HG02588 (cell line): ENCODE results near the gene ADORA2A.

Source experiments
- ATAC-seq: cut with Tn5 transposase; IDR thresholded peaks from one replicate; pipeline ENCODE4 v1.9.1; 2021; ENCODE audit warnings: mild to moderate bottlenecking, moderate library complexity; ENCODE audit not compliant: unreplicated experiment

ADORA2A gene

DNA sequence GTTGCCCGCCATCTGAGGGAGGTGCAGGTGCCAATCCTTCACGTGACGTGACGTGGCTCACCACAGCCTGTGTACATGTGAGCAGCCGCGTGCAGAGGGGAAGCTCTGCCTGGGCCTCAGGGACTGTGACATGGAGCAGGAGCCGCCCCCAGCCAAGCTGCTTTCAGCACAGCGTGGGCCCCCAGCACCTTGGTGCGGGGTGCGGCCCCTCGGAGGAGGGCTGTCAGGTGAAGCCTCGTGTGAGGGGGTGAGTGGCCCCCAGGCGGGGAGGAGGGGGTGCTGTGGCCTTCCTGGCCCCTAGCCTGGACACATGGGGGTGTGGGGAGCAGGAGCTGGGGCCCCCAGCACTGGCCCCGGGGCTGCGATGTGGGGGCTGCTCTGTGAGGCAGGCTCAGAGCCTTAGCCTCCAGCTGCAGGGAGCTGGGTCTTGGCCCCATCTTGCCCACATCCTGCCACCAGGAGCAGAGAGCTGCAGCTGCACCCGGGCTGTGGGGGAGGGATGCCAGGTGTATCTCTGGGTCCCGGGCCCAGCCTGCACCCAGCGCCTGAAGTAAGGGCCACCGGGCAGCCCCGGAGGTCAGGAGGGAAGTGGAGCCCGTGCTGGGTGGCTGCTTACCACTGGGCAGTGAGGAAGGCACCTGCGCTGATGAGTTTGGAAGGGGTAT, at the start of gene ADORA2A:
Gene ADORA2A (plus strand): TSS at position 100 of the 665 bp plus-strand sequence. CDS start 5,806 bp downstream, outside the sequence.
- peak; percentile 42 for ATAC-seq

- ATAC-seq, result no peak
Measured at GRCh38 chr22:24379536-24379935, 47.9 kb upstream of the ADORA2A start.

DNA sequence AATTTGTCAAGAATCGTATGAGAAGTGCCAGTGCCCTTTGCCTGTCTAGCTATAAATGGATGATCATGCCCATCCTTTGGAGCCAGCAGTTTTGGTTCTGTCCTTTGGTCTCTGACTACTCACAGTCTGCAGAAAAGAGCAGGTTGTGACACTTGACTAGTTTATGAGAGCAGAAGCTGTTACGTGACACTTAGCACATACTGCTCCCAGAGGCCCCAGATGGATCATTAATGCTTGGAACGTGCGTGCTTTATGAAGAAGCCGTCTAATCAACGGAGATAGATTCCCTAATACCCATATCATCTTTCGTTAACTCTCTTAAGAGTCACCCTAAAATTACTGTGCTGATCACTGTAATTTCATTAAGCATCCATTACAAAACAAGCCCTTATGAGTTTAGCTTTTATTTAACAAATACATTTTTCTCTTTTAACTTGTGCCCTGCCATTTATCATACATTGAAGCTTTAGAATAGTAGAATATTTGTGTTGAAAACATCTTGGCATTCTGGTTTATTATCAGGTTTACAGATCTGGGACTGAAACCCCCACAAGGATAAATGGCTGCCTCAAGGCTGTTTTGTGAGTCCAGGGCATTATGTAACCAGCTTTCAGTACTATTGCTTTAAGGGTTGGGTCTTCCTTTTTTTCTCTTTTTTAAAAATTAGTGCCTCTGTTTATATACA, 47.0 kb upstream of the ADORA2A start:
- ATAC-seq, result no peak

- ATAC-seq, result no peak
Measured at GRCh38 chr22:24380905-24381230, 46.5 kb upstream of the ADORA2A start.

DNA sequence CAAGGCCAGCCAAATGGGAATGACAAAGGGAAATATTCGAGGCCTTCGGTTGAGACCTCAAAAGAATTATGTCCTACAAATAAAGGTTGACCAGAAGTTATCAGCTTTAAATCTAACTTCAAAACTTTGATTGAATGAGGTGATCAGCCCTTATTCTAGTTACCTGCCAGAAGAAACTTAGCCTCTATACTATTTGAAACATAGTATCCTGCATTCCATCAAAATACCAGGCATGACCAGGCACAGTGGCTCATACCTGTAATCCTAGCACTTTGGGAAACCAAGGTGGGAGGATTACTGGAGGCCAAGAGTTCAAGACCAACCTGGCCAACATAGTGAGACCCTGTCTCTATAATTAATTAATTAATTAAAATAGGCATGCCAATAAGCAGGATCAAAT, 44.3 kb upstream of the ADORA2A start:
- ATAC-seq, result no peak

- ATAC-seq, result no peak
Measured at GRCh38 chr22:24384131-24384530, 43.3 kb upstream of the ADORA2A start.

DNA sequence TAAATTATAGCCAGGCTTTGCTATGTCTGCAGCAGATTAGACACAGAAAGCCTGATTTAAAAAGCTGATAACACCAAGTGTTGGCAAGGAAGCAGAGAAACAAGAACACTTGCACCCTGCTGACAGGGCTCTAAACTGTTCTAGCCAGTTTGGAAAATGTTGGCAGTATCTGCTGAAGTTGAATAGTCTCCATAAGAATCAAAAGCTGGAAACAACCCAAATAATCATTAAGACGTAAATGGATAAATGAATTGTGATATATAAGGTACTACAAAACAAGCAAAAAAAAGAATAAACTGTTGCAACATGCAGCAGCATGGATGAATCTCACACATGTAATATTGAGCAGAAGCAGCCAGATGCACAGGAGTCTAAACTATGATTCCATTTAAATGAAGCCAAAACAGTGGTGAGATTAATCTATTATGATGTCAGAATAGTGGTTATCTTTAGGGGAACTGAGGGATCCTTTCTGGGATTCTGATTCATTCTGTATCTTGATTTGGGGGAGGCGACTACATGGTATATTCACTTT, 40.4 kb upstream of the ADORA2A start:
- ATAC-seq, result no peak

GRCh38 chr22:24389680-24390079, 37.7 kb upstream of the ADORA2A start:
- no peak for ATAC-seq

- ATAC-seq, result no peak
Measured at GRCh38 chr22:24390156-24390555, 37.2 kb upstream of the ADORA2A start.

DNA sequence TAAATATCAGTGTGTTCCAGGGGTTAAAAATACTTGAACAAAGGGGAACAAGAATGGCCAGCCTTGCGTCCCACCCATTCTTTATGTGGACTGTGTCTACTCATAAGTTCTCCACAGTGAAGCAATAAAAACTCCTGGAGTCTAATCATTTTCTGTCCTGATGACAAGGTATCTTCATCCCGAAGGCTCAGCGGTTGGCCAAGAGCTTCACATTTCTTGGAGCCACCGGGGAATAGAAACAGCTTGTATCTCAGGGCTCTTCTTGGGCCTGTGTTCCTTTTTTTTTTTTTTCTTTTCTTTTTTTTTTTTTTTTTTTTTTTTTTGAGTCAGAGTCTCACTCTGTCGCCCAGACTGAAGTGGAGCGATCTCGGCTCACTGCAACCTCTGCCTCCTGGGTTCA, 36.8 kb upstream of the ADORA2A start:
- ATAC-seq, result no peak

GRCh38 chr22:24391836-24392217, 35.6 kb upstream of the ADORA2A start:
- ATAC-seq, result no peak

DNA sequence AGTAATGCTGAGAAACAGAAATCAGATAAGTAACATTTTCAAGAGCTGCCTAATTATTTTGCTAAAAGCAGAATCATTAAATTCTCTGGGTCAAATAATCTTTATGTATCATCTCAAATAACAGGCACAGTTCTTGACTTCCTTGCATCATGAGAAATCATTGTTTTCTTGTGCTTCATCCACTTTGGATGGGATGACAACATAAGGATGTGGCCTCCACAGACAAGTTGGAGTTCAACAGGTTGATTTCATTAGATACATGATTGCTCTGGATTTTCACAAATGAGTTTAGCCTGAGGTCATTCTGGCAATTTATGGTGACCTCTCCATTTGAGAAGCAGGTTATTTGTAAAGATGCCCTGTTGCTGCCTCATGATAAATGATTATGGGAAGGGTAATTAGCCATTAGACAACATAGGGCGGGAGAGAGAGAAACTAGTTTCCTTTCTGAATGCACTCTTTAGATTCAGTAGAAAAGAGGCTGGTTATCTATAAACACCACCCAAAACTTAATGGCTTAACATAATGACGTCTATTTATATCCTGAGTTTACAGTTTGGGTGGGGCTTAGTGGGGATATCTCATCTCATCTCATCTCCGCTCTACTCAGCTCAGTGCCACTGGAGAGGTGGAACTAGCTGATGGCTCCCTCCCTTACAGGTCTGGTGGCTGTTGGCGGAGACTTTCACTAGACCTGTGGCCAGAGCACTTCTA, 35.0 kb upstream of the ADORA2A start:
- ATAC-seq, result no peak

GRCh38 chr22:24393012-24393559, 34.3 kb upstream of the ADORA2A start:
- no peak for ATAC-seq

- no peak for ATAC-seq
Measured at GRCh38 chr22:24393848-24394247, 33.6 kb upstream of the ADORA2A start.

DNA sequence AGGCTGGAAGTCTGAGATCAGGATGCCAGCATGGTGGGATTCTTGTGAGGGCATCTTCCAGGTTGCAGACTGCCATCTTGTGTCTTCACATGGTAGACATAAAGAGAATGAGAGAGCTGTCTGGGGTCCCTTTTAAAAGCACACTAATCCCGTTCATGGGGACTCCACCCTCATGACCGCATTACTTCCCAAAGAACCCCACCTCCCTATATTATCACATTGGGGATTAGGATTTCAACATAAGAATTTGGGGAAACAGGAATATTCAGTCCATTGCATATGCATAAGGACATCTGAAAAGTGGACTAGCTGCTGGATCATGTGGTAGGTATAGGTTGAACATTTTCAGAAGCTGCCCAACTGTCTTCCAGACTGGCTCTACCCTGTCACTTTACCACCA, 33.1 kb upstream of the ADORA2A start:
- ATAC-seq, result no peak

DNA sequence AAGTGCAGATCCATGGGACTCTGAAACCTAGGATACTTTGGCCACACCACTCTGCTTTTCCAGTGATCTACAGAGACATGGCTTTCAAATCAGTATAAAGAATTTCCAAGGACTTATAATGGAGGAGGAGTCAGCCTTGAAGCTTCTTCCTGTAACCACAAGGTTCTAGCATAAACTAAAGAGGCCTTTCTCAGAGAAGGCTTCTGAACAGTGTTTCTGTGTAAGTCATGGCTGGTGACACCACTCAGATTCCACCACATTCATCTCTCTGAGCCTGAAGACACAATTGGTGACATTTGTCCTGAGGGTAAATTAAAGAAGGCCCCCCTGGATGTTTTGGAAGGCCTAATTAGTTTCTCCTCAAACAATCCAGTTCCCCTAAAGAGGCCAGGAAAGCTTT, 29.0 kb upstream of the ADORA2A start:
- no peak for ATAC-seq

- no peak for ATAC-seq
Measured at GRCh38 chr22:24400034-24400725, 27.2 kb upstream of the ADORA2A start.

DNA sequence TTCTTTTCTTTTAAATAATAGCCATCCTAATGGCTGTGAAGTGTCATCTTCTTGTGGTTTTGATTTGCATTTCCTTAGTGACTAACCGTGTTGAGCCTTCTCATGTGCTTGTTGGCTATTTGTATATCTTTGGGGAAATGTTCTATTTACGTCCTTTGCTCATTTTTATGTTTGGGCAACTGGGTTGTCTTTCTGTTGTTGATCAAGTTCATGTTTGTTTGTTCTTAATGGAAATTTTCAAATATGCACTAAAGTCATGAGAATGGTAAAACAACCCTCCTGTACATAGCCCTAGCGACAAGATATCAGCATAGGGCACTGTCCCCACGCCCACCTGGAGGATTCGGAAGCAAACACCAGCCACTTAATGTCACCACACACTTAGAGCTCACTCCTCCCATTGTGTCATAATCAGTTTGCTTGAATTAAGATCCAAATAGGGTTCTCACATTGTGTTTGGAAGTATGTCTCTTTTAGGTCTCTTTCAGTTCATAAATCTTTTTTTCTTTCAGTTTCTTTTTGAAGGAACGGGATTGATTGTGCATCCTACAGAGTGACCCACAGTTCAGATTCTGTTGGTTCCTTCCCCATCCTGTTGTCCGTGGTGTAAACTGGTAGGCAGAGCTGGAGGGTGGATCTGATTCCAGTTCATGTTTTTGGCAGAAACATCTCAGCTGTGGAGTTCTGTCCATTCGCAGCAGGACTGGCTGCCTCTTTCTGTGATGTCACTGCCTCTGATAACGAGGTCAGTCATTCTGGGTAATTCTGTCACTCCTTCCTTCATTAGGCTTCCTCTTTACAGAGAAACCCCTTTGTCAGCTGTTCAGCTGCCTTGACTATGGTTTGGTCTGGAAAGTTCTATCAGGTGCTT, 26.4 kb upstream of the ADORA2A start:
- ATAC-seq, result no peak

DNA sequence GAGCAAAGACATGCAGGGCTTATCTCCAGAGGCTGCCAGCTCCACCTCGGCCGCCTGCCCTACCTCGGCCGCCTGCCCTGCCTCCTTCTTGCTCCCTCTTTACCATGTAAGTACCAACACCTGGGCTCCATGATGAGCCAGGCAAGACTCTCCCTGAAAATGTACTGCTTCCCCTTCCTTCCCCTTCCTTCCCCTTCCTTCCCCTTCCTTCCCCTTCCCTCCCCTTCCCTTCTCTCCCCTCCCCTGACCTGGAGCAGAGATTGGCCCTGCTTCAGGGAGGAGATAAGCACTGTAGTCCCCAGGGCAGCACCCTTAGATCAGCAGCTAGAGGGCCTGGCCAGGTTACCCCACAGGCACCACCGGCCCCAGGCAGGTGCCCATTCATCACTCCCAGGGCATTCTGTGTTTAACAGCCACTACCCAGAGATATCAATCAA, 25.4 kb upstream of the ADORA2A start:
- no peak for ATAC-seq
